ENCODE measurements around the gene TMEM42. TPM values are rescaled to one million over a fixed set of nuclear protein-coding genes. Genes with fewer than 3 reads are reported as not detected.

The TMEM42 gene
- polyA plus RNA-seq, 1 of the 3 experiments (the other 2 are of a cell fraction): 32.8 TPM

DNA sequence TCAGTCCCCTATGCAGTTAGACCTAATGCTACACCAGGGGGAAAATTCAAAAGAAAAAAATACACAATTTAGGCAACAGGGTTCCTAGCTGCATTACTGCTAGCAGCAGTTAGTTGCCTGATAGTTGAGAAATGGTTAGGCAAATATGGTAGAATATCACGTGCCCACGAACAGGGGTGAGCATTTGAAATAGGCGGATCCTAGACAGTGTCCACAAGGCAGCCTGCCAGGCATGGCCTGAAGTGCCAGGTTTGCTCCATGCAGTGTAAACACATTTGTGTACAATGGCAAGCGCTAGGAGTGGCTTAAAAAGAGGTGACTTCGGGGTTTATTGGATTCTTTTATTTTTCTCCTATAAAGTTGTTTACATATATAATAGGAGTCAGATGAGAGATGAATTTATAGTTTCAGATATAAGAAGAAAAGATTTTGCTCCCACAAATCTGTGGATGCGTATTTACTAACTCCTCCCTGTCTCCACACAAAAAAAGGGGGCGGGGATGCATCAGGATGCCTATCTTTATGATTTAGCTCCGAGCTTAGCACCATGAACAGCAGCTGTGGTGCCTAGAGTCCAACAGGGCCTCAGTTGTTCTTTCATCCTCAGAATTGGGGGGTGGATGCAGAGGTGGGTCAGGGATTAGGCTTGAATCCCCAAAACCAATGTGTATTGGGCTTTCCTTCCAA lies 8.8 kb downstream of the TMEM42 start:
- H3F3A ChIP-seq (replicated peaks; ENCODE audit: insufficient read depth): no peaks in the 10 kb centered on the region
- H3K79me2 ChIP-seq (ENCODE audit: insufficient read depth): no peaks in the 10 kb centered on the region
- H2AFZ ChIP-seq (ENCODE audit: low read depth): no peak overlapping the region
- CTCF ChIA-PET: no interaction called here
- no peaks in the 10 kb centered on the region for H3K4me1 ChIP-seq (ENCODE audit: control insufficient read depth in 1 of 2, insufficient read depth in 2 of 2, low read depth in 1 of 2, low read length in 1 of 2)
- peaks cover 1 to 4% of the 10 kb centered on the region in 2 experiments for H3K36me3 ChIP-seq (replicated peaks in 1 of 2; ENCODE audit: control insufficient read depth in 1 of 2, insufficient read depth in 2 of 2, low read length in 1 of 2)
- H3K27ac ChIP-seq (ENCODE audit: low read depth in 2 of 2, low read length in 1 of 2): no peak overlapping the region
- POLR2A ChIA-PET: no interaction called here
- 92% methylated on average over 8 of the region's 8 CpGs for WGBS (ENCODE audit: low lambda C conversion rate)
- H3K27me3 ChIP-seq (ENCODE audit: insufficient read depth): no peaks in the 10 kb centered on the region
- no peaks in the 10 kb centered on the region for H3K9me2 ChIP-seq
- no peak overlapping the region for H3K4me3 ChIP-seq (ENCODE audit: low read depth in 2 of 2, low read length in 1 of 2)
- DNase-seq: no peak
- no peaks in the 10 kb centered on the region for H4K20me1 ChIP-seq (ENCODE audit: insufficient read depth)
- no peaks in the 10 kb centered on the region for H3K9me3 ChIP-seq
- H3K9ac ChIP-seq: no peak overlapping the region
- H3K4me2 ChIP-seq: no peak overlapping the region
- TF ChIP-seq, protein P1, sequence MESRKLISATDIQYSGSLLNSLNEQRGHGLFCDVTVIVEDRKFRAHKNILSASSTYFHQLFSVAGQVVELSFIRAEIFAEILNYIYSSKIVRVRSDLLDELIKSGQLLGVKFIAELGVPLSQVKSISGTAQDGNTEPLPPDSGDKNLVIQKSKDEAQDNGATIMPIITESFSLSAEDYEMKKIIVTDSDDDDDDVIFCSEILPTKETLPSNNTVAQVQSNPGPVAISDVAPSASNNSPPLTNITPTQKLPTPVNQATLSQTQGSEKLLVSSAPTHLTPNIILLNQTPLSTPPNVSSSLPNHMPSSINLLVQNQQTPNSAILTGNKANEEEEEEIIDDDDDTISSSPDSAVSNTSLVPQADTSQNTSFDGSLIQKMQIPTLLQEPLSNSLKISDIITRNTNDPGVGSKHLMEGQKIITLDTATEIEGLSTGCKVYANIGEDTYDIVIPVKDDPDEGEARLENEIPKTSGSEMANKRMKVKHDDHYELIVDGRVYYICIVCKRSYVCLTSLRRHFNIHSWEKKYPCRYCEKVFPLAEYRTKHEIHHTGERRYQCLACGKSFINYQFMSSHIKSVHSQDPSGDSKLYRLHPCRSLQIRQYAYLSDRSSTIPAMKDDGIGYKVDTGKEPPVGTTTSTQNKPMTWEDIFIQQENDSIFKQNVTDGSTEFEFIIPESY (IDR thresholded peaks at IDR 0.05; ENCODE audit: borderline replicate concordance, low read depth): no peak
- TF ChIP-seq EZH2phosphoT487 (IDR thresholded peaks at IDR 0.05; ENCODE audit: borderline replicate concordance, low read depth) (no peak), POLR2AphosphoS5 (IDR thresholded peaks at IDR 0.05; ENCODE audit: low read depth, low read length) (no peak), GATA2 (CRISPR knock-in tag; IDR thresholded peaks at IDR 0.05) (no peak), RXRA (IDR thresholded peaks at IDR 0.05; ENCODE audit: borderline replicate concordance, low read depth) (no peak), TCF12 (IDR thresholded peaks at IDR 0.05) (no peak), NRF1 (IDR thresholded peaks at IDR 0.05; ENCODE audit: low read depth, low read length) (no peak), YY1 (IDR thresholded peaks at IDR 0.05; ENCODE audit: low read depth) (no peak), JUND (IDR thresholded peaks at IDR 0.05) (no peak), TAF1 (IDR thresholded peaks at IDR 0.05; ENCODE audit: borderline replicate concordance, low read depth, low read length) (no peak), SIN3A (IDR thresholded peaks at IDR 0.05; ENCODE audit: borderline replicate concordance, low read depth, low read length) (no peak), FOXM1 (IDR thresholded peaks at IDR 0.05; ENCODE audit: low read depth) (no peak), EP300 (IDR thresholded peaks at IDR 0.05; ENCODE audit: borderline replicate concordance in 1 of 2, low read depth in 1 of 2, low read length in 1 of 2) (no peak), SMC3 (IDR thresholded peaks at IDR 0.05; ENCODE audit: low read depth, low read length) (no peak), ELF1 (IDR thresholded peaks at IDR 0.05) (no peak)
- TF ChIP-seq, protein P2, sequence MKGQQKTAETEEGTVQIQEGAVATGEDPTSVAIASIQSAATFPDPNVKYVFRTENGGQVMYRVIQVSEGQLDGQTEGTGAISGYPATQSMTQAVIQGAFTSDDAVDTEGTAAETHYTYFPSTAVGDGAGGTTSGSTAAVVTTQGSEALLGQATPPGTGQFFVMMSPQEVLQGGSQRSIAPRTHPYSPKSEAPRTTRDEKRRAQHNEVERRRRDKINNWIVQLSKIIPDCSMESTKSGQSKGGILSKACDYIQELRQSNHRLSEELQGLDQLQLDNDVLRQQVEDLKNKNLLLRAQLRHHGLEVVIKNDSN (IDR thresholded peaks at IDR 0.05; ENCODE audit: borderline replicate concordance, low read depth): no peak
- TF ChIP-seq, protein P3, sequence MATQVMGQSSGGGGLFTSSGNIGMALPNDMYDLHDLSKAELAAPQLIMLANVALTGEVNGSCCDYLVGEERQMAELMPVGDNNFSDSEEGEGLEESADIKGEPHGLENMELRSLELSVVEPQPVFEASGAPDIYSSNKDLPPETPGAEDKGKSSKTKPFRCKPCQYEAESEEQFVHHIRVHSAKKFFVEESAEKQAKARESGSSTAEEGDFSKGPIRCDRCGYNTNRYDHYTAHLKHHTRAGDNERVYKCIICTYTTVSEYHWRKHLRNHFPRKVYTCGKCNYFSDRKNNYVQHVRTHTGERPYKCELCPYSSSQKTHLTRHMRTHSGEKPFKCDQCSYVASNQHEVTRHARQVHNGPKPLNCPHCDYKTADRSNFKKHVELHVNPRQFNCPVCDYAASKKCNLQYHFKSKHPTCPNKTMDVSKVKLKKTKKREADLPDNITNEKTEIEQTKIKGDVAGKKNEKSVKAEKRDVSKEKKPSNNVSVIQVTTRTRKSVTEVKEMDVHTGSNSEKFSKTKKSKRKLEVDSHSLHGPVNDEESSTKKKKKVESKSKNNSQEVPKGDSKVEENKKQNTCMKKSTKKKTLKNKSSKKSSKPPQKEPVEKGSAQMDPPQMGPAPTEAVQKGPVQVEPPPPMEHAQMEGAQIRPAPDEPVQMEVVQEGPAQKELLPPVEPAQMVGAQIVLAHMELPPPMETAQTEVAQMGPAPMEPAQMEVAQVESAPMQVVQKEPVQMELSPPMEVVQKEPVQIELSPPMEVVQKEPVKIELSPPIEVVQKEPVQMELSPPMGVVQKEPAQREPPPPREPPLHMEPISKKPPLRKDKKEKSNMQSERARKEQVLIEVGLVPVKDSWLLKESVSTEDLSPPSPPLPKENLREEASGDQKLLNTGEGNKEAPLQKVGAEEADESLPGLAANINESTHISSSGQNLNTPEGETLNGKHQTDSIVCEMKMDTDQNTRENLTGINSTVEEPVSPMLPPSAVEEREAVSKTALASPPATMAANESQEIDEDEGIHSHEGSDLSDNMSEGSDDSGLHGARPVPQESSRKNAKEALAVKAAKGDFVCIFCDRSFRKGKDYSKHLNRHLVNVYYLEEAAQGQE (IDR thresholded peaks at IDR 0.05; ENCODE audit: low read depth, low read length): no peak
